Activated T-cell treated with anti-CD3 and anti-CD28 coated beads for 4 hours (primary cell): ENCODE results near the gene CLCA4.

ENCODE experiments used
- DNase-seq: peaks from one replicate; pipeline ENCODE4 v3.0.0-alpha.2; 2020

The CLCA4 gene

DNA sequence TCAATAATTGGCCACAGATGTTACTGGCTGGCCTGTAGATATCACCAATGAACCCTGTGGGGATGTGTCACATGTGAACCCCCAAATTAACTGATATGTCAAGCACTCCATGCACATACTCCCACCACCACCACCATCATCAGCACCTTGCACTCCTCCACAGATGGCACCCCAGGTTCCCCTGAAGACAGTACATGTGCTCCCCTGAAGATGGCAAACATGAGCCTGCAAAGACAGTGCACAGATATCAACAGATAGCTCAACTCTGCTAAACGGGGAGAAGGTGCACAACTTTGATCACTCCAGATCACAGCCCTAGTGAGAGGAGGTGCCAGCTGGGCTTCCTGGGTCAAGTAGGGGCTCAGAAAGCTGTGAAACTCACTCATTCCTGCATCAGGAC, 74.4 kb downstream of the CLCA4 start:
- no peak for DNase-seq
